Duodenal mucosa (tissue), 2 donors: ENCODE measurements around the gene MRPL43.

ENCODE experiments used
- H3K27ac ChIP-seq: one replicate; pipeline ENCODE4 v1.7.0; 2013; ENCODE audit warnings: low read depth, low read length
- H3K27me3 ChIP-seq, 2 donors: one replicate each; pipeline ENCODE4 v1.7.0; 2013; ENCODE audit warnings: low read length in 2 of 2, control low read depth in 1 of 2; ENCODE audit not compliant: insufficient read depth in 2 of 2, control insufficient read depth in 1 of 2
- H3K36me3 ChIP-seq, 2 donors: one replicate each; pipeline ENCODE4 v1.7.0; 2013; ENCODE audit warnings: low read length in 2 of 2, control low read depth in 1 of 2; ENCODE audit not compliant: insufficient read depth in 2 of 2, control insufficient read depth in 1 of 2
- H3K4me1 ChIP-seq, 2 donors: one replicate each; pipeline ENCODE4 v1.7.0; 2013; ENCODE audit warnings: low read length in 2 of 2, control low read depth in 1 of 2; ENCODE audit not compliant: insufficient read depth in 2 of 2, control insufficient read depth in 1 of 2
- H3K4me3 ChIP-seq, 2 donors: one replicate each; pipeline ENCODE4 v1.7.0; 2013; ENCODE audit warnings: low read length in 2 of 2, low read depth in 1 of 2
- H3K9ac ChIP-seq, 2 donors: one replicate each; pipeline ENCODE4 v1.7.0; 2013; ENCODE audit warnings: low read length in 2 of 2, low read depth in 1 of 2
- H3K9me3 ChIP-seq, 2 donors: one replicate each; pipeline ENCODE4 v1.7.0; 2013; ENCODE audit warnings: low read length in 2 of 2, control low read depth in 1 of 2; ENCODE audit not compliant: control insufficient read depth in 1 of 2

Gene MRPL43

DNA sequence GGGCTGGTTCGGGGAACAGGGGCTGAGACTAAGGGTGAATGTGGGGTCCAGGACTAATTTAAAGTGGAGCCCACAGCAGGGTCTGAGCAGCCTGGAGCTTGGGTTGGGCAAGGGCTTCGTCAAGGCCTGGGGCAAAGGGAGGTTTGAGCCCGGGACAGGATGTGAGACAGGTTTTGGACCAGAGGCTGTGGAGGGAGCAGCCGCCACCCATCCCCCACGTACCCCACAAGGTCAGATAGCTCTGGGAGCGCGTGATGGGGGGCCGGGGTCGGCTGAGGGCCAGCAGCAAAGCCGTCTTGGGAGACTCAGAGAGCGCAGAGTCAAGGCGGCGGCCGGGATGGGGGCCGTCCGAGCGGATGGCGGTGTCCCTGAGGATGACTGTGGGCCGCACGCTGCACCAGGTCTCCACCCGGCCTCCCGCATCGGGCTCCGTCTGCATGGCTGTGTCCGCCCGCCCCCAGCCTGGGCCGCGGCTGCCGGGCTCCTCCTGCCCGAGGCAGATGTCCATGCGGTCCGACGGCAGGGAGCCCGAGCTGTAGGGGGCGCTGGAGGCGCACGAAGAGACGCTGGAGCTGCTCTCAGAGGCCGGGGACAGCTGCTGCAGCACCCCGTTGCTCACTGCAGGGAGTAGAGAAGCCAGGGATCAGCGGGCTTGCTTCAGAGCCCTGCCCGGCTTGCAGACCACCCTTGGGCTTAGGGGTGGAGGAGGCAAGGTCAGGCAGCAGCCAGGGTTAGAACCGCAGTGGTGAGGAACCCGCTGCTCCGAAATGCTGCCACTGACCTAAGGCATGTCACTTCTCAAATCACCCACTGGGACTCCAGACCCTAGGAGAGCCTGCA lies 31.5 kb upstream of the MRPL43 start:
- Histone ChIP-seq H3K36me3 (no peaks in the 10 kb centered on the region), H3K4me1 (peaks cover 0 to 9% of the 10 kb centered on the region in 2 donors), H3K9ac (no peak overlapping the region), H3K4me3 (no peak overlapping the region), H3K27me3 (peaks cover 4 to 14% of the 10 kb centered on the region in 2 donors), H3K27ac (no peak overlapping the region), H3K9me3 (no peaks in the 10 kb centered on the region)

GRCh38 chr10:101018118-101018599 lies 30.9 kb upstream of the MRPL43 start:
- Histone ChIP-seq H3K27ac (no peak overlapping the region), H3K9ac (no peak overlapping the region), H3K9me3 (no peaks in the 10 kb centered on the region), H3K4me3 (no peak overlapping the region), H3K4me1 (peaks cover 4 to 13% of the 10 kb centered on the region in 2 donors), H3K36me3 (no peaks in the 10 kb centered on the region), H3K27me3 (peaks cover 4 to 14% of the 10 kb centered on the region in 2 donors)

DNA sequence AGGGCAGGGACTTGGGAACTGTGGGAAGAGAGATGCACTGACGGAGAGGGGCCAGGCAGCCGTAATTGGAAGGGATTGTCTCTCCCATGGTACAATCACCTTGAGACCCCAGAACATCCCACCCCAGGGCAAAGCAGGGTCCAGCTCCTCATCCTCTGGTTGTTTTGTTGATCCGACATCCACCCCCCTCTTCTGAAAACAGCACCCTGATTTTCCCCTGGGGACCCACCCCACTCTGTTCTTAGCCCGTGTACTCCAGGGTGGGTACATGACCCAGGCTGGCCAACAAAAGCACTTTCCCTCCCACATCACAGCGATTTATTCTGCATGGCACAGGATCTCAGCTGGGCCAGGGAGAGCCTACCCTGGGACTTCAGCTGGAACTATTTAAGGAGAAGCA lies 29.5 kb upstream of the MRPL43 start:
- Histone ChIP-seq H3K9me3 (no peaks in the 10 kb centered on the region), H3K4me3 (no peak overlapping the region), H3K4me1 (peaks cover 6 to 21% of the 10 kb centered on the region in 2 donors), H3K36me3 (no peaks in the 10 kb centered on the region), H3K27ac (no peak overlapping the region), H3K27me3 (peaks cover 4 to 14% of the 10 kb centered on the region in 2 donors), H3K9ac (no peak overlapping the region)

DNA sequence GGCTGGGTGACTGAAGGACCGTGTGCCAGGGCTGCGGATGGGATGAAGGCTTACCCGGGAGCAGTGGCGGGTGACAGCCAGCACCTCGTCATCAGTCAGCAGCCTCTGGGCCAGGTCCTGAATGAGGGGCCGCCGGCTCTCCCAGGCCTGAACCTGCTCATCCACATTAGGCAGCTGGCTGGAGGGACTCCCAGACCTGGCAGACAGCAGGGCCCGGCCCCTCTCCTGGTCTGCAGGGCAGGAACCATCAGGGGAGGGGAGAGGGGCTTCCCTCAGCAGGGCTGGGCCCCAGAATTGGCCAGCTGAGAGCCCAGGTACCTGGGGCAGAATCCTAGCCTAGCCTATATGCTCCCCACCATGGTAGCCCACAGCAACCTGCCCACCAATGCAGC lies 28.3 kb upstream of the MRPL43 start:
- Histone ChIP-seq H3K36me3 (no peaks in the 10 kb centered on the region), H3K27me3 (peaks cover 4 to 14% of the 10 kb centered on the region in 2 donors), H3K9me3 (no peaks in the 10 kb centered on the region), H3K27ac (no peak overlapping the region), H3K4me3 (no peak overlapping the region), H3K9ac (no peak overlapping the region), H3K4me1 (peaks cover 6 to 21% of the 10 kb centered on the region in 2 donors)

DNA sequence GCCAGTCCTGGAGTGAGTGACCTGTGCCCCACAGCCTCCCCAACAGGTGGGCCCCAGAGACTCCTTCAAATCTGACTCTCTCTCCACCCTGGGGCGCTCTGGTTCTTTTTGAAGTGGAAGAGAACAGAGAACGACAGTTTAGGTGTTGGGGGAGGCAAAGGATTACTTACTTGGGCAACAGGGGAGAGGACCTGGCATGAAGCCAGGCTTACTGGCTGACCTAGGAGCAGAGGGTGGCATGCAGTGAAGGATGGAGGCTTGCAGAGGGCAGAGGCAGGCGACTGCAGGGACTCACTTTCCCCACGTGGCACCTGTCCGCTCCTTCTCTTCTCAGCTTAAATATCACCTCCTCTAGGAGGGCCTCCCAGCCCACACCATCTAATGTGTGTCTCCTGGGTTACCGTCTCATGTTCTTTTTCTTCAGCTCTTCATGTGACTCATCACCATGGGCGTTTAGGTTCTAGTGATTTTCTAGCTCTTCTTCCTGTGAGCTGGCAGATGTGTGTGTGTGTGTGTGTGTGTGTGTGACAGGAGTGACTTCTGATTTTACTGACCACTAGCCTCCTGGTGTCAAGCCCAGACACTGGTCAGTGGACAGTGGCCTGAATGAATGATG lies 27.8 kb upstream of the MRPL43 start:
- H3K27me3 ChIP-seq, result peaks cover 4 to 14% of the 10 kb centered on the region in 2 donors
- no peak overlapping the region for H3K27ac ChIP-seq
- no peaks in the 10 kb centered on the region for H3K9me3 ChIP-seq
- no peak overlapping the region for H3K9ac ChIP-seq
- peaks cover 6 to 21% of the 10 kb centered on the region in 2 donors for H3K4me1 ChIP-seq
- H3K36me3 ChIP-seq, result no peaks in the 10 kb centered on the region
- no peak overlapping the region for H3K4me3 ChIP-seq

GRCh38 chr10:101014230-101014884 lies 27.1 kb upstream of the MRPL43 start:
- Histone ChIP-seq H3K9ac (no peak overlapping the region), H3K27me3 (peaks cover 4 to 14% of the 10 kb centered on the region in 2 donors), H3K9me3 (no peaks in the 10 kb centered on the region), H3K4me1 (peaks cover 6 to 21% of the 10 kb centered on the region in 2 donors), H3K4me3 (no peak overlapping the region), H3K36me3 (no peaks in the 10 kb centered on the region), H3K27ac (no peak overlapping the region)

DNA sequence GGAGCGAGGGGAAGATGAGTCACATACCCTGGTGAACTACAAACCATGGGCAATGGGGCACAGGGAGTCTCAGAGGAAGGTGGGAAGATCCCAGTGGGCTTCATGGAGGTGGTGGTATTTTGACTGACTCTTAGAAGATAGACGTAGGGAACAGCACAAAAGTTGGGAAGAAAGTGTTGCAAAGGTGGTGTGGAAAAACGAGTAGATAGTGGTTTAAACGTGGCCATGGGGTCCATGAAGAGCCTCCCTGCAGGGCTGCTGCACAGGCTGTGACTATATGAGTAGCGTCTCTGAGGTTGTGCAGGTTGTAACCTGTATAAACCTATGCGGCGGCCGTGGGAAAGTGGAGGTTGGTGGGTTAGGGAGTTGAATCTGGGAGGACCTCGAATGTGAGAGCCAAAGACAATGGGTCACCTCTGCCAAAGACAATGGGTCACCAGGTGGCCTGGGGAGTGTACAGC lies 26.1 kb upstream of the MRPL43 start:
- Histone ChIP-seq H3K9ac (no peak overlapping the region), H3K36me3 (no peaks in the 10 kb centered on the region), H3K27ac (no peak overlapping the region), H3K4me3 (no peak overlapping the region), H3K27me3 (peaks cover 4 to 9% of the 10 kb centered on the region in 2 donors), H3K4me1 (peaks cover 6 to 14% of the 10 kb centered on the region in 2 donors), H3K9me3 (no peaks in the 10 kb centered on the region)

GRCh38 chr10:101012525-101013364 lies 25.4 kb upstream of the MRPL43 start:
- Histone ChIP-seq H3K4me3 (no peak overlapping the region), H3K9ac (no peak overlapping the region), H3K27ac (no peak overlapping the region), H3K36me3 (no peaks in the 10 kb centered on the region), H3K27me3 (peaks cover 4 to 9% of the 10 kb centered on the region in 2 donors), H3K4me1 (peaks cover 10 to 12% of the 10 kb centered on the region in 2 donors), H3K9me3 (no peaks in the 10 kb centered on the region)

DNA sequence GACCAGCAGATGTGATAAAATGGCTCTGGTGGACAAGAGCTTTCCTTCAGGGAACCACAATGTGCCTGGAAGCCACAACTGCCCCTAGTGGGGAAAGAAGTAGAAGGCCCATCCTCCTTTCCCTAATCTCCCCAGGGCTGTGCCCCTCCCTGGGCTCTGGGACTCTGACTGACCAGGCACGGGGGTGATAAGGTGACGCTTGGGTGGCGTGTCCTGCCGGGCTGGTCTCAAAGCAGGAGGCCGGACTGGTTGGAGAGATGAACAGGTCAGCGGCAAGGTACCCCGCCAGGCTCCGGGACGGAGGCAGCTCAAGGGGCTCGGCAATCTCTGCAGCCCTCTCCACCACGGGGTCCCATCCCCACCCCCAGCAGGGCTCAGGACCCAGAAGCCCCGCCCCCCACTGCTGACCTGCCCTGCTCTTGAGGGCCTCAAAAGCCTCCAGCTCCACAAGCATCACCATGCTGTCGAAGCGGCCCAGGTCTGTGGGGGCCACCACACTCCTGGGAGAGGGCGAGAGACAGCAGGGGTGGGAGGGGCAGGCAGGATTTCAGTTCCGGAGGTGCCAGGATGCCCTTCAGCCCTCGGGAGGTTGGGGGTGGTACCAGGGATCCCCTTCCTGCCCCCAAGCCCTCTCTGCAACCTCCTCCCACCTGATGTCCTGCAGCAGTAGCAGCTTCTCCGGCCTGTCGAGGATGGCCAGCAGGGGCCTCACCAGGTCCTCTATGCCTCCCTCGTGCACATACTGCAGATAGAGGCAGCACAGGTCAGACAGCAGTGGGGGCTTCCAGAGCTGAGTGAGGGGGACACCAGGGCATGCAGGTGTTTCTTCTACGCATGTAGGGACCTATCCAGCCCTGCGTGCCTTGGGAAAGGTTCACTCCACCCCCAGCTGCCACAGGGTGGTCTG lies 24.5 kb upstream of the MRPL43 start:
- peaks cover 10 to 19% of the 10 kb centered on the region in 2 donors for H3K4me1 ChIP-seq
- H3K9me3 ChIP-seq, result no peaks in the 10 kb centered on the region
- H3K9ac ChIP-seq, result no peak overlapping the region
- no peak overlapping the region for H3K27ac ChIP-seq
- peaks cover under 1 to 9% of the 10 kb centered on the region in 2 donors for H3K27me3 ChIP-seq
- no peak overlapping the region for H3K4me3 ChIP-seq
- peaks cover 0 to 3% of the 10 kb centered on the region in 2 donors for H3K36me3 ChIP-seq
